K562 (cell line): Measurements from ENCODE around the gene SEPHS1. TPM values are rescaled to one million over a fixed set of nuclear protein-coding genes. Genes with fewer than 3 reads are reported as not detected.

Experiments used
- BRCA1 ChIP-seq, 2 experiments: fragments of 450-650 bp in 1 of 2; sonication (generic) in 1 of 2; formaldehyde crosslinking in 1 of 2; IDR thresholded peaks; 2 replicates each; pipeline versions ENCODE4 v1.5.0 to v1.6.1; 2017 to 2020; ENCODE audit warnings: mild to moderate bottlenecking in 1 of 2, missing genetic modification reagents in 1 of 2
- E2F6 ChIP-seq, 2 experiments: IDR thresholded peaks; 2 replicates each; pipeline ENCODE4 v1.6.1; 2011; ENCODE audit warnings: borderline replicate concordance in 1 of 2, control low read depth in 1 of 2, low read depth in 1 of 2, low read length in 1 of 2, mild to moderate bottlenecking in 1 of 2, mixed read lengths in 1 of 2, moderate library complexity in 1 of 2; ENCODE audit not compliant: insufficient read depth in 1 of 2, insufficient read length in 1 of 2, poor library complexity in 1 of 2, severe bottlenecking in 1 of 2; ENCODE audit errors: extremely low read depth in 1 of 2
- HINFP ChIP-seq: fragments of 450-650 bp; conservative IDR thresholded peaks from 2 replicates; pipeline ENCODE4 v1.6.1; 2016; ENCODE audit warnings: missing genetic modification characterization, low read depth, mild to moderate bottlenecking, control low read depth, missing compliant biosample characterization
- HNRNPK ChIP-seq: fragments of 200-400 bp; formaldehyde crosslinking; IDR thresholded peaks from one replicate; pipeline ENCODE4 v1.6.1; 2018; ENCODE audit warnings: mild to moderate bottlenecking, low read depth, low read length; ENCODE audit not compliant: poor library complexity, severe bottlenecking
- MITF ChIP-seq: IDR thresholded peaks from 2 replicates; pipeline ENCODE4 v1.6.1; 2014; ENCODE audit warnings: antibody characterized with exemption
- MLLT1 ChIP-seq, 2 experiments: fragments of 450-650 bp; IDR thresholded peaks; 2 replicates each; pipeline ENCODE4 v1.6.1; 2016
- MTA2 ChIP-seq: fragments of 450-650 bp; IDR thresholded peaks from 2 replicates; pipeline ENCODE4 v1.6.1; 2016; ENCODE audit warnings: low read depth
- MXD1 ChIP-seq: fragments of 250-450 bp; sonication (Bioruptor Pico); IDR thresholded peaks from 2 replicates; pipeline ENCODE4 v1.8.0; 2021; ENCODE audit warnings: borderline replicate concordance, mild to moderate bottlenecking, moderate library complexity; ENCODE audit not compliant: poor library complexity, severe bottlenecking
- NR4A1 ChIP-seq, 2 experiments: fragments of 250-450 bp in 1 of 2; fragments of 450-650 bp in 1 of 2; sonication (Bioruptor Pico) in 1 of 2; IDR thresholded peaks; 2 replicates each; pipeline versions ENCODE4 v1.4.0 to v1.6.1; 2016 to 2020; ENCODE audit warnings: mild to moderate bottlenecking in 2 of 2, missing compliant biosample characterization in 1 of 2, missing genetic modification characterization in 1 of 2, moderate library complexity in 1 of 2
- PTBP1 ChIP-seq: fragments of 200-400 bp; formaldehyde crosslinking; IDR thresholded peaks from 2 replicates; pipeline ENCODE4 v1.6.1; 2017; ENCODE audit warnings: low read depth, low read length
- SMARCA4 ChIP-seq: fragments of 450-650 bp; IDR thresholded peaks from 2 replicates; pipeline ENCODE4 v1.6.1; 2016
- SNRNP70 ChIP-seq: fragments of 200-400 bp; formaldehyde crosslinking; optimal IDR thresholded peaks from 2 replicates; pipeline ENCODE3; 2017; ENCODE audit warnings: low read depth, low read length
- TEAD1 ChIP-seq, 2 experiments: fragments of 450-650 bp in 1 of 2; sonication (generic) in 1 of 2; formaldehyde crosslinking; IDR thresholded peaks; 2 replicates each; pipeline versions ENCODE4 v1.4.0 to v1.8.0; 2020 to 2022; ENCODE audit warnings: mild to moderate bottlenecking in 2 of 2, missing genetic modification reagents in 1 of 2
- TFAM ChIP-seq: fragments of 250-450 bp; sonication (Bioruptor Pico); conservative IDR thresholded peaks from 2 replicates; pipeline ENCODE4 v1.5.0; 2021; ENCODE audit warnings: mild to moderate bottlenecking, moderate library complexity
- TFE3 ChIP-seq: fragments of 450-650 bp; formaldehyde crosslinking; IDR thresholded peaks from 2 replicates; pipeline ENCODE4 v1.4.0; 2020; ENCODE audit warnings: mild to moderate bottlenecking, mixed read lengths
- ZBTB7A ChIP-seq: IDR thresholded peaks from 2 replicates; pipeline ENCODE4 v1.6.1; 2011; ENCODE audit warnings: low read depth, mild to moderate bottlenecking, low read length, moderate library complexity, borderline replicate concordance; ENCODE audit not compliant: control insufficient read depth
- ZFPM2 ChIP-seq: fragments of 250-450 bp; sonication (Bioruptor Pico); IDR thresholded peaks from 2 replicates; pipeline ENCODE4 v1.5.1; 2022; ENCODE audit warnings: mild to moderate bottlenecking
- polyA plus RNA-seq, 8 experiments: library from polyadenylated mRNA; depleted of rRNA in 4 of 8; stranded (reverse) in 5 of 8; unstranded in 3 of 8; fragments of >200 nt; fragmentation: Nextera tagmentation in 2 of 8; fragmentation: Illumina TruSeq in 1 of 8; extraction: Ambion mirVana in 2 of 8; extraction: Trizol in 1 of 8; gene quantifications; 2 replicates each; pipeline versions ENCODE4 v1.2.1 to v1.2.3, GENCODE V29; 2011 to 2014; ENCODE audit warnings: inconsistent platforms in 1 of 8, missing spikeins in 1 of 8
- total RNA-seq, 7 experiments: library from RNA; depleted of rRNA in 6 of 7; stranded (reverse); fragments of >200 nt in 6 of 7; fragmentation: Illumina TruSeq in 2 of 7; extraction: Trizol in 2 of 7; gene quantifications; 2 replicates each; pipeline versions ENCODE4 v1.2.1 to v1.2.3, GENCODE V29; 2011 to 2021; ENCODE audit warnings: low replicate concordance in 1 of 7

SEPHS1 gene
- total and polyA plus RNA-seq, 9 of the 15 experiments (the other 6 are each of a cell fraction or from before 2014, with no cell fraction given): 14.7 to 82.8 (median 41.8) TPM

- no peak for TF ChIP-seq MLLT1 (IDR thresholded peaks at IDR 0.05)
- TF ChIP-seq ZBTB7A: no peak
- no peak for TF ChIP-seq BRCA1 (IDR thresholded peaks at IDR 0.05)
- TF ChIP-seq BRCA1 (CRISPR knock-in tag; IDR thresholded peaks at IDR 0.05): no peak
- TF ChIP-seq MTA2: peak; percentile 20; the same call in 1 of the 2 replicates
- TF ChIP-seq TEAD1 (CRISPR knock-in tag; IDR thresholded peaks at IDR 0.05): no peak
- no peak for TF ChIP-seq NR4A1 (CRISPR knock-in tag; IDR thresholded peaks at IDR 0.05)
- no peak for TF ChIP-seq NR4A1 (tag; IDR thresholded peaks at IDR 0.05)
- no peak for TF ChIP-seq MXD1 (CRISPR knock-in tag)
- no peak for TF ChIP-seq E2F6 (IDR thresholded peaks at IDR 0.05; ENCODE audit: borderline replicate concordance in 1 of 2, extremely low read depth in 1 of 2, insufficient read depth in 1 of 2, insufficient read length in 1 of 2, low read depth in 1 of 2, low read length in 1 of 2, poor library complexity in 1 of 2, severe bottlenecking in 1 of 2)
- no peak for TF ChIP-seq SNRNP70
- no peak for TF ChIP-seq MITF
- no peak for TF ChIP-seq ZFPM2 (CRISPR knock-in tag)
- TF ChIP-seq HNRNPK: no peak
- TF ChIP-seq PTBP1: no peak
- TF ChIP-seq TFAM: no peak
- TF ChIP-seq TFE3 (CRISPR knock-in tag): no peak
- TF ChIP-seq HINFP (tag): 0 out of 2 replicates have a peak, but pooled peaks have one; percentile 19
- TF ChIP-seq SMARCA4: peak; percentile 42; the same call in 1 of the 2 replicates
Observed at GRCh38 chr10:13382703-13383398, 34.8 kb upstream of the SEPHS1 start (continued).
